GM21619 (cell line): ENCODE data around the gene GORASP1.

ENCODE experiments used
- ATAC-seq: cut with Tn5 transposase; IDR thresholded peaks from one replicate; pipeline ENCODE4 v1.9.1; 2021; ENCODE audit not compliant: unreplicated experiment

GORASP1 gene

DNA sequence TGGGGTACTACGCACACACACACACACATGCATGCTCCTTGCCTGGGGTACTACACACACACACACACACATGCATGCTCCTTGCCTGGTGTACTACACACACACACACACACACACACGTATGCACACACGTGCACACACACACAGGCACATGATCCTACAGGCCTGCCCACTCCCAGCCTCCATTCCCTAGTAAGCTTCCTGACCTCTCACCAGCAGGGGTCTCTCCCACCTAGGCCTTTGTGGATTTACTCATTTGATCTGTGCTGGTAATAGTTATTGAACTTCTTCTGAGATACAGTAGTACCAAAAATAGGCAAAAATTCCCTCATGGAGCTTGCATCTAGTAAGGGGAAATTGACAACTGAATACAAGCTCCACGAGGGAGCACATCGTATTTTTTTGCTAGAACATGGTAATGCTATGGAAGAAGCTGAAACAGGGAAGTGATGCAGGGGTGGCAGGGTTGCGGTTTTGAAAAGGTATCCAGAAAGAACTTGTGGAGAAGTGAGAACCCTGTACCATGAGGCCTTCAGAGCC is 19.2 kb upstream of the GORASP1 start:
- ATAC-seq, result no peak

DNA sequence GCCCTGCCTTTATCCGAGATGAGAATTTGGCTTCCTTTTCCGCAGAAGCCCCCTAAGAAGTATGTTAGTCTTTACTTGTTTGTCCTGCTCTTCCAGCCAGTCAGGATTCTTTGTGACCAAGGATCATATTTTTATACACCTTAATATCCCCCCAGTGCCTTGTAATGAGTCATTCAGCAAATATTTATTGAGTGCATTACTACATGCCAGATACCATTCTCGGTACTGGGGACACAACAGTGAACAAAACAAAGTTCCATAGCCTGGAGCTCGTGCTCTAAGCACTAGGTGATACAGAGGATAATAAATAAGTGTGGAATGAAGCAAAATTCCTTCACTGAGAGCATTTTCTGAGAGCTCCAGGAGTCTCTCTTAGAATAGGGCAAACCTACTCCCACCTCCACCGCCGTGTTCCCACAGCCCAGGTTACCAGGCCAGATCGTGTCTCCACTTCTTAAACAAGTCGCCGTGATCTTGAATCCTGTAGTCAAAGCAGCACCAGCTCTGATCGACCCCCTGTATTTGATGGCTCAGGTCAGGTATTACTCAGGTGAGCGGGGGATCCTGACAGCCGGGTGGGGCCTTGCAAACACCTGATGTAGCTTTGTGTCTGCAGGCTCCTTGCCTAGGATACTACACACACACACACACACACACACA is 18.5 kb upstream of the GORASP1 start:
- ATAC-seq, result no peak

DNA sequence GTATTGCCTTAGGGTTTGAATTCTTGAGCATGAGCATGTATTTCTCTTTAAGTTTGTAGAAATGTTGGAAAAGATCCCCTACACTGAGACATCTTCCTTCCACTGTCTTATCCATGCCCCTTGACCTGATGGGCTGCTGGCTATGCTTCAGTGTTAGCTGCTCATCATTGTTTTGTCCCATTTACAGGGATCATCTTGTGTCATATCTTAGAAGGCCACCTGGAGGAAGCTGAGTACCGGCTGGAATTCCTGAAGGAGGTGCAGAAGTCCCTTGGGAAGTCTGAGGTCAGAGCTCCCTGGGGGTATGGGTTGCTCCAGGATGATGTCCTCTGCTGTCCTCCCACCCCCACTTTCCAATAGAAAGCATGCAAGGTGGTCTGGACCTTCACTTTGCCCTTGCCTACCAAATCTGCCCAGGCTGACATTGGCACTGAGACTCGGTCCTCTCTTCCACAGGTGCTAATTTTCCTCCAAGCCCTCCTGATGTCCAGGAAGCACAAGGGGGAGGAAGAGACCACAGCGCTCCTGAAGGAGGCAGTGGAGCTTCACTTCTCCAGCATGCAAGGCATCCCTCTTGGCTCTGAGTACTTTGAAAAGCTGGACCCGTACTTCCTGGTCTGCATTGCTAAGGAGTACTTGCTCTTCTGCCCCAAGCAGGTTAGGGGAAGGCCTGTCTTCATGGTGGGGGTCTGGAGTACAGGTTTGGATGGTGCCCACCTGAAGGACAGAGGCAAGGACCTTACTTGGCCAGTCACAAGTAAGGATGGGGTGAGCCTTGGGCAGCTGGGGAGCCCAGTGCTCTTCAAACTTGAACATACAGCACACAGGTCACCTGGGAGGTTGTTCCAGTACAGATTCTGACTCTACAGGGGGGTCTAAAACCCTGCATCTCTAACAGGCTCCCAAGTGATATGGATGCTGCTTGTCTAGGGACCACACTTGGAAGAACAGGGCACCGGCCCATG is 17.7 kb upstream of the GORASP1 start:
- ATAC-seq, result no peak

DNA sequence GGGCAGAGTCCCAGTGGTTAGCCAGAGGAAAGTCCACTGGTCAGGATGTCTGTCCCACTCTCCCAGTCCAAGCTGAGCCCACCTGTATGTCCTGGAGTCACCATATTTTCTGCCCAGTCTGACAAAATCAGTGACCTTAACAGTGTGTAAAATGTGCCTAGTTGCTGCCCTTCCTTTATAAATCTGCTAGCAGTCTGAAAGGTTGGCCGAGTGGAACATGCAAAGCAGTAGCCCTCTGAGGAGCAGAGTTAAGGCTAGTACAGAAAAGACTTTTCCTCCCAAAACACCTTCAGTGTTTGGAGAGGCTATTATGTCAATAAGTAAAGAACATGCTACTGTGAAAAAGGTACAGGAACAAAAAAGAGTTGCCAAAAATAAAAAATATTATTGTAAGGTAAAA is 15.4 kb upstream of the GORASP1 start:
- ATAC-seq, result peak; percentile 88

DNA sequence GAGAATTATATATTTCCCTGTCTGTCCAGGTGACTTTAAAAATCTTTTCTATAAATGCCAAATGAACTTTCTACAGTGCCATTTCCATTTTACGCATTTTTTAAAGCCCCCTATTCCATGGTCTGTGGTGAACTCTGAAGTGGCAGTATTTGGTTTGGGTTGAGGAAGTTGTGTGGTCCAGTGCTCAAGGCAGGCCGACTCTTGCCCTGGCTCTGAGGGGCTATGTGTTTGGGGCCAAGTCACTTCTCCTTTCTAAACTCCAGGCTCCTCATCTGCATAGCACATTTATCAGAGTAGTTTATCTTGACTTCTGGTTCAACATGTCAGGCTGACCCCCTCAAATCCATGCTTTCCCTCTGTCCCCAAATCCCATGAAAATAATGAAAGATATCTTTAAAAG is 14.2 kb upstream of the GORASP1 start:
- ATAC-seq, result no peak

DNA sequence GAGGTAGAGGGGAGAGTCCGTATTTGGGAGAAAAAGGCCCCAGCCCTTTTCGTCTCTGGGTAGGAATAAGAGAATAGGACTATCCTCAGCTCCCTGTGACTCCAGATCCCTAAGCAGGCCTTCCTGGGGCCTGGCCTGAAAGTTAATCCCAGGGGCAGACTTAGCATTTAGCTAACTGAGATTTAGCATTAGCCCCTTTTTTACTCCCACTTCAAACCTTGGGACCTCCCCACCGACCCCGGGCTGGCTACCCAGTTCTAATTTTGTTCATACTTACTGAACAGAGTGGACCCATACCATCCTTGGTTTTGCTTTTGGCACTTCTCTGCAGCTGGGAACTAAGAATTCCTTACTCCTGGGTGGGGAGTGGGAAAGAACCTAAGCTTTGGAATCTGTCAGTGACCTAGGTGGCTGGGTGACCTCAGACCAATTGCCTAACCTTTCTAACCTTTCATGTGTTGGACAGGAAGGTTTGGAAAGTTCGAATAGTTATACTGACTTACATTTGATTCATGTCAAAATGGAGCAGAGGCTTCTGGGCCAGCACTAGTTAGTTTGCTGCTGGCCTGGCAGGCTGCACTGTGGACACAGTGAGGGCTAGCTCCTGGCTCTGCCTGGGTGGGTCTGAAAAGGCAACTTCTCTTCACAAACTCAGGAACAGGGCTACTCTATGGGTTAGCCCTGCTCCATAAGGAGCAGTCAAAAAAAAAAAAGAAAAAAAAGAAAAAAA is 11.7 kb upstream of the GORASP1 start:
- no peak for ATAC-seq

DNA sequence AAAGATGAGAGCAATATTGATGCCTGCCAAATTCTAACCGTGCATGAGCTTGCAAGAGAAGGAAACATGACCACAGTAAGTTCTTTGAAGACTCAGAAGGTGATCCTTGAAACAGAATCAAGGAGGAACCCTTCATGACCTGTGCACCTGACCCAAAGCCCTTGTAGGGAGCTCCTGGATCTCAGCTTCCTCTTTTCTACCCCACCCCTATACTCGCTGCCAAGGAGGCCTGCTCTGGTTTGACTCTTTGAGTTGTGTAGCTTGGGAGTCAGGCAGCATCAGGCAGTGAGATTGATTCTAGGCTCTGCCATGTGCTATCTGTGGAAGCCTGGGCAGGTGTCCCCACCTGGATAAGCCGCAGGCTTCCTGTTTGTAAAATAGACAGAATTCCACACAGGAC is 10.7 kb upstream of the GORASP1 start:
- ATAC-seq, result no peak

DNA sequence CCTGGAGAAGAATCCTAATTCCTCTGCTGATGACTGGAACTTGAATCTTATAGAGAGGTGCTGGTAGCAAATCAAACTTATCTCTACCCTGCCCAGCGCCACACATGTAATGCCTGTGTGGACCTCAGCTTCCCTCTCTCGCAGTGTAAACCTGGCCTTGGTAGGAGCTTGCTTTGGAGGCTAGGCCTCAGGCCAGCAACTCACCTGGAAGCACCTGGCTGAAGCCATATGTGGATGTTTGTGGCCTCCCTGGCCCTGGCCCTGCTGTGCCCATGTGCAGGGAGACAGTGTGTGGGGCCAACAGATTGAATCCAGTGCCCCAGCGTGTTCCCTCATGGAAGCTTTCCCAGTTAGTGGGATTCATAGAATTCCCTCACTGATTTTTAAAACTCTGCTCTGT is 8.4 kb upstream of the GORASP1 start:
- ATAC-seq, result no peak

DNA sequence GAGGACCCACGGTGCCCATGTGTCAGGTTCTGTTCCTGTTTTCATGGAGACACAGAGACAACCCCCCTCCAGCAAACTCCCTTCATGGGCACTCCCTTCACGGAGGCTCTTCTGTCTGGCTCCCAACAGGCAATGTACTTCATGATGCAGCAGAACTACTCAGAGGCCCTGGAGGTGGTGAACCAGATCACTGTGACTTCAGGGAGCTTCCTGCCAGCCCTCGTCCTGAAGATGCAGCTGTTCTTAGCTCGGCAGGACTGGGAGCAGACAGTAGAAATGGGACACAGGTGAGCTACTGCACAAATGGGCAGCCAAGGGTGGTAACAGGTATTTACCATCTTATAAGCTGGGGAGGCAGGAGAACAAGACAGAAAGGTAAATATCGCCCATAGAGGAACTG is 7.0 kb upstream of the GORASP1 start:
- ATAC-seq, result no peak

DNA sequence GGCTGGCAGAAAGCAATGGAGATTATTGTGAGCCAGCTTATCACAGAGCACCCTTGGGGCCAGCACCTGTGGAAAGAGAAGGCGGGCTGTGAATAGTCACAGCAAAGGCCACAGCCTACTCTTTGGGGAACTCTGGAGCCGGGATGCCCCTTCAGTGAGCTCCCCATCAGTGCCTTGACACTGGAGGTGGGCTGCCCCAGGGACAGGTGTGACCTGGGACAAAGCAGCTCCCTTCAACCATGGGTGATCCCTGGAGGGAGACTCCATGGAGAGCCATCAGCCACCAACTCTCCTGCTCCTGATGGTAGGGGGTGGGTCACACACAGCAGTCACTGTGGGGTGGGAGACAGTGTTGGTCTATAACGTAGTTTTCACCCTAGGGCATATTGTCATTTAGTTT is 5.9 kb upstream of the GORASP1 start:
- no peak for ATAC-seq

DNA sequence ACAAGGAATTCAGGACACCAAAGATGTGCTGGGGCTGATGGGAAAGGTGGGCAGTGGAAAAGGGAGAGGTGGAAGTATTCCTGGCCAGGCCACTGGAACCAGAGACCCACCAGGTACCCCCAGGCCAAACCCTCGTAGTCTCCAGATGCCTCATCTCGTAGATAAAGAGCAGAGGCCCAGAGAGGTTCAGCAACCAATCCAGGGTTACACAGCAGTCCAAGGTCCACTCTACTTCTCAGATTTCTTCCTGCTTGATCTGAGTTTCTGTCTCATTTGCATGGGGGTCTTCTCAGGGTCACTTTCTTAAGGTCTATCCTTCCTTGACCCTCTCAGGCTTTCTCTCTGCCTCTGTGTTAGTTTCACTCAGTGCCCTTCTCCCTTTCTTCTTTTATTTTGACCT is 5.1 kb upstream of the GORASP1 start:
- no peak for ATAC-seq

DNA sequence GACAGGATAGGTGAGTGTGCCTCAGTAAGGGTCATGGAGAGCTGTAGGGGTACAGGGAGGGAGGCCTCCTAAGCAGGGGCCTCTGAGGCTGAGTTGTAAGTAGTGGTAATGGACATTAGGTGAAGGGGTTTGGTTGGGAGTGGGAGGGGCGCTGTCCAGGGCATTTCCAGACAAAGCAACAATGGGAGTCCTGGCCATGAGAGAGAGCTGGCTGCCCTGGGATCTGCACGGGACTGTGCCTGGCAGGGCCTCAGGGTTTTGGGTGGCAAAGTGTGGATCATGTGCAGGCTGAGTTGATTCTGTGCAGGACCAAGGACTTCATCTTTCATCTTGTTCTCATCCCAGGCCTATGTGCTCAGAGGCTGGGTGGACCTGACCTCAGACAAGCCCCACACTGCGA is 4.7 kb upstream of the GORASP1 start:
- no peak for ATAC-seq

DNA sequence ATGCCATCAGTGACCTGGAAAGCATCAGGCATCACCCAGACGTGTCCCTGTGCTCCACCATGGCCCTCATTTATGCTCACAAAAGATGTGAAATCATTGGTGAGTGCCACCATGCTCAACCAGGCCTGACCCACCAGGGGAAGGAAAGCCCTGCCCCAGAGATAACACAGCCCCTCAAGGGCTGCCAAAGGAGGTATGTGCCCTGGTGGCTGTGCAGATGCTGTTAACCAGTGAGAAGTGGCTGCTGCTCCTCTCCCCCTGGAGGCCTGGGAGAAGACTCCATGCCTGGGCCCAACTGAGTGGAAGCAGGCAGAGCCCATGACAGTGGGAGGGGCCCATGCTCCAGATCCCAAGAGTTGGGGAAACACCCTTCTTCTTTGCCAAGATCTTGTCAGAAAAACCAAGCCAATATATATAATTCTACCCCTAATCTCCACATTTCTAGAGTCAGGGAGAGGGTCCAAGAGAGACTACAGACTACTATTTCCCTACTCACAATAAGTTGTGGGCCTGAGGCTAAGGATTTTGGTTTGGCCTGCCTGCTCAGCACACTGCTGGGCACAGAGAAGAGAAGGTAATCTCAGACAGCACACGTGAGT is 2.7 kb upstream of the GORASP1 start:
- ATAC-seq, result no peak

DNA sequence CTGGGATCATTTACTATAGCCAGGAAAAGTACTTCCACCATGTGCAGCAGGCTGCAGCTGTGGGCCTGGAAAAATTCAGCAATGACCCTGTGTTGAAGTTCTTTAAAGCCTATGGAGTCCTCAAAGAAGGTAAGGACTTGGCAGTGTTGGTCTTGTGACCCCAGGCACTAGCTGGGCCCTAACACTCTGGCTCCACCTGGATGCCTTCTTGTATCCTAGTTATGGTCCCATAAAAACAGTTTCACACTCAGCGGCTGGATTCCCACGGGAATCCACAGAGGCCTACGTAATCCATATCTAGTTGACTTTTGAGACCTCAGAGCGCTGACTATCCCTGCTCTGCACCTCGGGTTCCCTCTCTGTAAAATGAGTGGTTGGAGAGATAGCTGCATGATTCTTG is 1.7 kb upstream of the GORASP1 start:
- no peak for ATAC-seq

DNA sequence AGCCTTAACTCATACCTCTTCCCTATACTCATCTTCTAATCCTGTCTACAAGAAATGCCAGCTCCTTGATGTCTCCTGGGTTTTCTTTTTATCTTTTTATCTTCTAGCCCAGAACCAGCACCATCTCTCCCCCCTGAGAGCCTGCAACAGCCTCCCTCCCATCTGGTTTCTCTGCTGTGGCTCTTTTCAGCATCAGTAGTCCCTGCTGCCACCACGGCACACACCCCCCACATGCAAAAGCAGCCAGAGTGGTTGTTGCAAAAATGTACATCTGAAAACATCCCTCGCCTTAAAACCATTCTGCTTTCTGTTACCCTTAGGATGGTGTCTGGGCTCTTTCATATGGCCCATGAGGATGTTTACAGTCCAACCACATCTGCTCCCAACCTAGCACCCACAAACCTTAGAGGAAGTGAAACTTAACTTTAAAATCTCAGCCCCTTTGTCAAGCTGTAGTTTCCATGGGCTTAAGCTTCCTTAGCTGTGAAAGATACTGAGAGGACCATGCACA is 828 bp upstream of the GORASP1 start:
- peak; percentile 81 for ATAC-seq

DNA sequence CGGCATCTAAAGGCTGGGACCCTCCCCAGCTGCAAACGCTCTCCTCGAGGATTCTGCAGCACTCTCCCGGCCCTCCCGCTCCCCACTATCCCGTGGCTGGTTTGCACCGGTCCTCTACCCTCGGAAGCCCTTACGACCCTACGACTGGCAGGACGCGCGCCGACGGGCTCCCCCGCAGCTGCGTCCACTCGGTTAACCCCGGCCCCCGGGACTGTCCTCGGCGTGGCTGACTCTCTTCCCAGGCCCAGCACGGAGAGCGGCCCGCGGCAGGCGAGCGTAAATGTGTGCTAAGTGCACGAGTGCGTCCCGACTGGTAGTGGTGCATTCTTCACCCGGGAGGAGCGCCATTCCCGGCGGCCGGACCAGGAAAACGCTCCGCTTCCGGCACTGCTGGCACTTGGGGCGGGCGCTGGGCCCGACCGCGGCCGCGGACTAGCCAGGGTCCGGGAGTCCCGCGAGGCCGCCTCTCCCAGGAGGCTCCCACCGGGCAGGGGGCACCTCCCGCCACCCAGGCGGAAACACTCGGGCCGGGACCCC is 508 bp downstream of the GORASP1 start:
- peak; percentile 2 for ATAC-seq

DNA sequence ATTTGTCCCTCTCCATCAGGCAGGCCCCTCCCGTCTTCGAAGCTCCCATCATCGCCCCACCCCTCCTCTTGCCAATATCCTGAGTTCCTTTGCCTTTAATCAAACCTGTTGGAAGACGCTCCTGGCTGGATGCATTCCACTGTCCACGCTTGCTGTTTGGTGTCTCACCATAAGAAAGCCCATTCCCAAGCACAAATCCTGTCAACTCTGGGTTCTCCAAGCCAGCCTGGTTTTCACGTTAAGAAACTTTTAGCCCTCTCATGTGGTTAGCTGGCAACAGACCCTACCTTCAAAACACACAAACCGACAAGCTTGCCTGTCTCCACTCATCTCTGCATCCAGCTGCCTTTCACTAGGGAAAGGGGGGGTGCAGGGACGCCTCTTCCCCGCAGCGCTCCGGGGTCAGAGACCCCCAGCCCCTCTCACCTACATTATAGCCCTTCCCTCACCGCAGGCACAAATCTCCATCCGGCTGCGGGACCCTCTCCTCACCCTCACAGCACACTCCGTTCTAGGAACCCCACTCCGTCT is 1.1 kb downstream of the GORASP1 start:
- ATAC-seq, result no peak

DNA sequence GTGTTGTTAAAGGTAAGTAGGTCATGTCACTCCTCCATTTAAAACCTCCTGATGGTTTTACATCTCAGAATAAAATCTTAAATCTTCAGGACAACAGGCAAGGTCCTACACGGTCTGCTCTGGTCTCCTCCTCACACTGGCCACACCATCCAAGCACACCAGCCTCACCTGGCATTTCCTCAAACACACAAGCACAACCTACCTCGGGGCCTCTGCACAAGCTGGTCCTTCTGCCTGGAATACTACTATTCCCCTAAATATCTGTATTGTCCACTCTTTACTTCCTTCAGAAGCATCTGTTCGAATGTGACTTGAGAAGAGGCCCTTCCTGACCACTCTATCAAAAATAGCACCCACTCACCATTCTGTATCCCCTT is 1.8 kb downstream of the GORASP1 start:
- no peak for ATAC-seq

DNA sequence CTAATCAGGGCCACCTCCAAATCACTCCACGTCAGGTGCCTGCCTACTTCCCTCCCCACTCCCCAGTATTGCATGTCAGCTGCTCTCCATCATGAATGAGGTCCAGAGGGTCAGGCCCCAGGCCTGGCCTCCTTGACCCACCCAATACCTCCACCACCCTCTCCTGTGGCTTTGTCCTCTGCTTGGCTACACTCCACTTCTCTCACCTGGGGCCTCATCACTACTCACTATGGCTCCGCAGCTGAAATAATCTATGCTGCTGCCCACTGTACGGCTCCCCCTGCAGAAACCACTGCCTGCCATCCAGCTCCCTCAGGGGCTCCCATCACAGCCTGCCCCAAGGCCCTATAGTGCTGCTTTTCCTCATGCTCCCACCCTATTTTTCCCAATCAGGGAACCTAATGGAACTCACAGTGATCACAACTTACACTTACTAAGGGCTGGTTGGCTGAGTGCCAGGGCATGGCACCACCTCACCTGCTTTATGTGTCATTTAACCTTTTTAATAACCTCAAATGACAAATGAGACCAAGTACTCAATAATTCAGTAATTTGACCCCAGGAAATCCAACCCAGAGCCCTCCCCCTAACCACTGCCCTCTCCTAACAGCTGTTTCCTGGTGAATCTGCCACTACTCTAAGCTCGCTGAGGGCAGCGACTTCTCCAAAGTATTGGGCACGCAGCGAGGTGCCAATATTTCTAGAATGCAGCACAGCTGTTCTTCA is 2.3 kb downstream of the GORASP1 start:
- ATAC-seq, result no peak
